Stimulated activated naive B cell treated with anti-CD40 and anti-IgM and Interleukin-4, amounts not matched to agents 10 μg/mL and 1 μg/mL and 100 μg/mL, for 72 hours (primary cell): ENCODE data around the gene ABR.

ENCODE experiments used
- ATAC-seq, 2 donors: fragments of 150-1000 bp; cut with Tn5 transposase; replicated peaks; 2 replicates each; pipeline ENCODE4 v1.10.0; 2021; ENCODE audit warnings: moderate library complexity in 1 of 2
- DNase-seq: peaks from one replicate; pipeline ENCODE4 v3.0.0; 2021
- H3K27ac Mint-ChIP-seq: one replicate; pipeline ENCODE4 v1.8.0; 2022; ENCODE audit warnings: mild to moderate bottlenecking, mixed read lengths
- H3K27me3 Mint-ChIP-seq, 2 donors: one replicate each; pipeline ENCODE4 v1.8.0; 2022; ENCODE audit warnings: mixed read lengths in 2 of 2
- H3K36me3 Mint-ChIP-seq, 2 donors: one replicate each; pipeline ENCODE4 v1.8.0; 2022; ENCODE audit warnings: mixed read lengths in 2 of 2, mild to moderate bottlenecking in 1 of 2
- H3K4me1 Mint-ChIP-seq, 2 donors: one replicate each; pipeline ENCODE4 v1.8.0; 2022; ENCODE audit warnings: mixed read lengths in 2 of 2, mild to moderate bottlenecking in 1 of 2
- H3K4me3 Mint-ChIP-seq, 2 donors: one replicate each; pipeline ENCODE4 v1.8.0; 2022; ENCODE audit warnings: mild to moderate bottlenecking in 2 of 2, mixed read lengths in 2 of 2, moderate library complexity in 1 of 2
- H3K9me3 Mint-ChIP-seq, 2 donors: one replicate each; pipeline ENCODE4 v1.8.0; 2022; ENCODE audit warnings: mixed read lengths in 2 of 2, mild to moderate bottlenecking in 1 of 2

Gene ABR

GRCh38 chr17:1173432-1174262 is 6.1 kb downstream of the ABR start:
- Mint-ChIP-seq H3K36me3 (peaks cover 11 to 16% of the 10 kb centered on the region in 2 donors), H3K9me3 (no peaks in the 10 kb centered on the region), H3K27me3 (no peaks in the 10 kb centered on the region), H3K4me1 (peaks cover 20 to 47% of the 10 kb centered on the region in 2 donors), H3K27ac (no peak overlapping the region), H3K4me3 (peak overlapping the region in 1 of 2 donors; percentile 21)
- no peak for DNase-seq
- ATAC-seq: no peak

DNA sequence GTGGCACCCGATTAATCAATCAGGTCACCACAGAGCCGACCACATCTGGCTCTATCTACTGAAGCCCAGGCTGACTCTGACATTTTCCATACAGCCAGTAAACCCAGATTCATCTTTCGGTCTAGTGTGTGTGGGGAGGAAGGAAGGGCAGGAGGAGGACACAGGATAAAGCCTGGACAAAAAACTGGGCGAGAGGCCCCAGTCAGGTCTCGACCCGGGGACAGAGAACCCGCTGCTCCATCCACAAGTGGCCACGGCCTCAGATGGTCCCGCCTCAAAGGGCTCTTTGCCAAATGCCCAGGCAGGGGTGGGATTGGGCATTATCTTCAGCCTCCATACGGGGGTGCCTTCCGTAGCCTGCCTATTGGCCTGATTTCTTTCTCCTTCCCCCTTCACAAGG is 7.8 kb downstream of the ABR start:
- DNase-seq: no peak
- Mint-ChIP-seq H3K27ac (no peak overlapping the region), H3K4me1 (peaks cover 22 to 45% of the 10 kb centered on the region in 2 donors), H3K27me3 (no peaks in the 10 kb centered on the region), H3K9me3 (no peaks in the 10 kb centered on the region), H3K4me3 (no peak overlapping the region), H3K36me3 (peaks cover 13 to 23% of the 10 kb centered on the region in 2 donors)
- ATAC-seq: no peak

- Mint-ChIP-seq H3K27ac (no peak overlapping the region), H3K4me3 (no peak overlapping the region), H3K4me1 (peaks cover 24 to 45% of the 10 kb centered on the region in 2 donors), H3K9me3 (no peaks in the 10 kb centered on the region), H3K36me3 (peaks cover 13 to 23% of the 10 kb centered on the region in 2 donors), H3K27me3 (no peaks in the 10 kb centered on the region)
- DNase-seq (no peak), ATAC-seq (no peak)
These were observed 9.0 kb downstream of the ABR start for GRCh38 chr17:1170739-1171138.

DNA sequence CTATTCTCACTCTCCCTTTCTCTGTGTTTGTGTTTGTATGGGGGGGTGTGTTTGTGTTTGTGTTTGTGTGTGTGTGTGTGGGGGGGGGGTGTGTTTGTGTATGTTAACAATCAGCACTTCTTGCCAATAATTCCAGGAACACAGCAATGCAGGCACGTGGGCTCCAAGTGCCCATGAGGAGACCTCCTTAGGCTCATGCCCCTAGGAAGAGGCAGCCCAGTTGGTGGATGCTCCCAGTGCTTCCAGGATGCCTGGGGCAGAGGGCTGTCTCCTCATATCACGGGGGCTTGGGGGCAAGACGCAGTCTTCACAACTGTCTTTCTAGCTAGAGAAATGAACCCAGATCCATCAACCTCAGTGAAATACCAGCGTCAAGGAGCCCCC is 9.9 kb downstream of the ABR start:
- H3K4me3 Mint-ChIP-seq: no peak overlapping the region
- peaks cover 8 to 16% of the 10 kb centered on the region in 2 donors for H3K36me3 Mint-ChIP-seq
- H3K4me1 Mint-ChIP-seq: peaks cover 23 to 45% of the 10 kb centered on the region in 2 donors
- DNase-seq: no peak
- ATAC-seq: no peak
- H3K27me3 Mint-ChIP-seq: no peaks in the 10 kb centered on the region
- H3K27ac Mint-ChIP-seq: no peak overlapping the region
- H3K9me3 Mint-ChIP-seq: no peaks in the 10 kb centered on the region

- H3K36me3 Mint-ChIP-seq: peaks cover 6 to 16% of the 10 kb centered on the region in 2 donors
- no peak for ATAC-seq
- H3K4me3 Mint-ChIP-seq: no peak overlapping the region
- no peaks in the 10 kb centered on the region for H3K9me3 Mint-ChIP-seq
- no peak overlapping the region for H3K27ac Mint-ChIP-seq
- peaks cover 23 to 45% of the 10 kb centered on the region in 2 donors for H3K4me1 Mint-ChIP-seq
- no peaks in the 10 kb centered on the region for H3K27me3 Mint-ChIP-seq
- no peak for DNase-seq
These were observed 10.4 kb downstream of the ABR start for GRCh38 chr17:1169221-1169928.

DNA sequence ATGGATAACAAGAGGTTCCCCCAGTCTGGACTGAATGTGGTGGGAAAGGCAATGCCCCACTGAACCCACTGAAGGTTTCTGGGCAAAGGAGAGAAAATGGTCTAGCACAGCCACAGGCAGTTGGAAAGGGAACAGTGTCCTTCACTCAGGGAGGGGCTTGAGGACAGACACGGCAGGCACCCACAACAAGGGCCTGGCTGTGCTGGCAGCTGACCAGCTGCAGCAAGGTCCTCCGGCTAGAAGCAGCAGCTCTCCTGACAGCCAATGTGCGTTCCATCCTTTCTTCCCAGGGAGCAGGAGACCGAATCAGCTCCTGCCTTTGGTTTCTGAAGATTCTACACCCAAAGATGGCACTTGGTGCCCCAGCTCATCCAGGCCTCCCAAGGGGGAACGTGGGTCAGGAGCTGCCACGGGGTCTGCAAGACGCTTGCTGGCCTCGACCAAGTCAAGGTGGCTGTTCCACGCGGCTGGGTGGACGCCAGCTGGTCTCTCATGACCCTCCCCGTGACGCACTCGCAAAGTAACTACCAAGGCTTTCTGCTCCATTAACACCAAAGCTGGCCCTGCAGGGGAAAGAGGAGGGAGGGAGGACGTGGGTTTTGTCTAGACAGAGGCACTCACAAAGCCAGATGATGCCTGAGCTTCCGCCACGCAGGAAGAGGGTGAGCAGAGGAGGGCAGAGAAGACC is 11.1 kb downstream of the ABR start:
- ATAC-seq: no peak
- Mint-ChIP-seq H3K9me3 (no peaks in the 10 kb centered on the region), H3K36me3 (peaks cover 2 to 12% of the 10 kb centered on the region in 2 donors), H3K27me3 (no peaks in the 10 kb centered on the region), H3K4me3 (no peak overlapping the region), H3K27ac (no peak overlapping the region), H3K4me1 (peaks cover 19 to 39% of the 10 kb centered on the region in 2 donors)
- no peak for DNase-seq

DNA sequence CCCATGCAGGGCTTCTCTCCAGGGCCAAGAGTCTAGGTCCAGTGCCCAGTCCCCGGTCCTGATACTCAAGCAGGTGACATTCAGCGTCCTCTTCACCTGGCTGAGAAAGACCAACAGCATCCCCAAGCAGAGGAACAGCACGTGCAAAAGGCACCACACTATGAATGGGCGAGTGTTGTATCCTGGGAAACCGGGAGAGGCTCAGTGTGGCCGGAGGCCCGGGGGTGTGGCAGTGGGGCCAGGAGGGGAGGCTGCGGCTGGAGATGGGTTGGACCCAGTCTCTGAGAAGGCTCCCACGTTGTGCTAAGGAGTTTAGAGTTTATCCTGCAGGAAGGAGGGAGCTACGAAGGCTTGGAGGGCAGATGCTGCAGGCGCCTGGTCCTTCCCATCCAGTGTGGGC is 13.5 kb downstream of the ABR start:
- Mint-ChIP-seq H3K27ac (no peak overlapping the region), H3K9me3 (no peaks in the 10 kb centered on the region), H3K4me3 (no peak overlapping the region), H3K4me1 (peaks cover 18 to 41% of the 10 kb centered on the region in 2 donors), H3K36me3 (peaks cover 2 to 12% of the 10 kb centered on the region in 2 donors), H3K27me3 (no peaks in the 10 kb centered on the region)
- no peak for DNase-seq
- ATAC-seq: no peak

DNA sequence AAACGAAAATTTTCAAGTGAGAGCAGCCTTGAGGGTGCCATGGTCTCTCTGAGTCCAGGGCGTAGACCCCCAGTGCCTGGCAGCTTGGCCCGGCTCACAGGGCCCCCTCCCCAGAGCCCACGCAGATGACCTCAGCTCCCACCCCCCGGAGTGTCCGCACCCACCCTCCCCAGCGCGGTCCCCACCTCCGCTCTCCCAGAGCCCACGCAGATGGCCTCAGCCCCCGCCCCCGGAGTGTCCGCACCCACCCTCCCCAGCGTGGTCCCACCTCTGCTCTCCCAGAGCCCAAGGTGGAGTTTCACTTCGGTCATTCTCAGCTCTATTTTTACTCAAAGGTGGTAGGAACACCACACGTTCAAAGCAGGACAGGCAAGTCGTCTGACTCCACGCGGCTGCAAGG is 13.9 kb downstream of the ABR start:
- DNase-seq: no peak
- Mint-ChIP-seq H3K36me3 (peaks cover 3 to 12% of the 10 kb centered on the region in 2 donors), H3K27ac (no peak overlapping the region), H3K4me3 (no peak overlapping the region), H3K27me3 (no peaks in the 10 kb centered on the region), H3K9me3 (no peaks in the 10 kb centered on the region), H3K4me1 (peaks cover 17 to 40% of the 10 kb centered on the region in 2 donors)
- ATAC-seq: no peak

- DNase-seq: no peak
- H3K4me3 Mint-ChIP-seq: no peak overlapping the region
- H3K36me3 Mint-ChIP-seq: peaks cover 5 to 18% of the 10 kb centered on the region in 2 donors
- H3K27me3 Mint-ChIP-seq: no peaks in the 10 kb centered on the region
- ATAC-seq: peak; percentile 42 to 52
- peaks cover 19 to 41% of the 10 kb centered on the region in 2 donors for H3K4me1 Mint-ChIP-seq
- H3K27ac Mint-ChIP-seq: no peak overlapping the region
- H3K9me3 Mint-ChIP-seq: no peaks in the 10 kb centered on the region
These were observed 14.7 kb downstream of the ABR start for GRCh38 chr17:1164935-1165556.

- DNase-seq: no peak
- peaks cover 18 to 36% of the 10 kb centered on the region in 2 donors for H3K4me1 Mint-ChIP-seq
- no peak overlapping the region for H3K27ac Mint-ChIP-seq
- H3K36me3 Mint-ChIP-seq: peaks cover 6 to 22% of the 10 kb centered on the region in 2 donors
- H3K27me3 Mint-ChIP-seq: no peaks in the 10 kb centered on the region
- no peak overlapping the region for H3K4me3 Mint-ChIP-seq
- ATAC-seq: no peak
- no peaks in the 10 kb centered on the region for H3K9me3 Mint-ChIP-seq
These were observed 17.5 kb downstream of the ABR start for GRCh38 chr17:1162116-1162855.

- H3K4me1 Mint-ChIP-seq: peaks cover 14 to 25% of the 10 kb centered on the region in 2 donors
- DNase-seq: no peak
- H3K27me3 Mint-ChIP-seq: no peaks in the 10 kb centered on the region
- no peak for ATAC-seq
- no peak overlapping the region for H3K4me3 Mint-ChIP-seq
- H3K27ac Mint-ChIP-seq: no peak overlapping the region
- H3K36me3 Mint-ChIP-seq: peaks cover 6 to 23% of the 10 kb centered on the region in 2 donors
- H3K9me3 Mint-ChIP-seq: no peaks in the 10 kb centered on the region
These were observed 19.0 kb downstream of the ABR start for GRCh38 chr17:1160591-1161390.

DNA sequence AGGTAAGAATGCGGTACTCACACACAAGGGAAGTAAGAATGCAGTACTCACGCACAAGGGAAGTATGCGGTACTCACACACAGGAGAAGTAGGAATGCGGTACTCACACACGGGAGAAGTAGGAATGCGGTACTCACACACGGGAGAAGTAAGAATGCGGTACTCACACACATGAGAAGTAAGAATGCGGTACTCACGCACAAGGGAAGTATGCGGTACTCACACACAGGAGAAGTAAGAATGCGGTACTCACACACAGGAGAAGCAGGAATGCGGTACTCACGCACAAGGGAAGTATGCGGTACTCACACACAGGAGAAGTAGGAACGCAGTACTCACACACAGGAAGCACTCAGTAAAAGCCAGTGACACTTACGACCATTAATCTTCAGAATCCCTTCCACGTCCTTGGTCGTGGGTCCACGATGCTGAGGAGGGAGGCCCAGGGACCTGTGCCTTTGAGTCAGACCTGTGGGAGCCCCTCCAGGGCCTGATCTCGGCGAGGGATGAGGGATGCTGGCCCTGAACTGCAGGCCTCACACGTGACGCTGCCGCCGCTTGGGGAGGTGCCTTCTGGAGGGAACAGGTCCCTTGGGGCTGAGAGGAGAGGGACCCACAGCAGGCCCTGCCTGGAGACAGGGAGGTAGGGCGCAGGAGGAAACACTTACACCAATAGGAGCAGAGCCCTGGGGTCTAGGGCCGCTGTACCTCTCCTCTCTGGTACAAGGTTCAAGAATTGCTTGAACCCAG is 20.2 kb downstream of the ABR start:
- DNase-seq: no peak

More for the DNA sequence above, 20.2 kb downstream of the ABR start:
- ATAC-seq: no peak
- Mint-ChIP-seq H3K4me3 (no peak overlapping the region), H3K36me3 (peaks cover 10 to 26% of the 10 kb centered on the region in 2 donors), H3K9me3 (no peaks in the 10 kb centered on the region), H3K27me3 (no peaks in the 10 kb centered on the region), H3K4me1 (peaks cover 16 to 29% of the 10 kb centered on the region in 2 donors), H3K27ac (no peak overlapping the region)
